ENCODE measurements around the gene CTTN. TPM values are rescaled to one million over a fixed set of nuclear protein-coding genes. Genes with fewer than 3 reads are reported as not detected.

The CTTN gene
- total RNA-seq, 3 donors from 2014 or later = 223 to 314 (median 280) TPM

DNA sequence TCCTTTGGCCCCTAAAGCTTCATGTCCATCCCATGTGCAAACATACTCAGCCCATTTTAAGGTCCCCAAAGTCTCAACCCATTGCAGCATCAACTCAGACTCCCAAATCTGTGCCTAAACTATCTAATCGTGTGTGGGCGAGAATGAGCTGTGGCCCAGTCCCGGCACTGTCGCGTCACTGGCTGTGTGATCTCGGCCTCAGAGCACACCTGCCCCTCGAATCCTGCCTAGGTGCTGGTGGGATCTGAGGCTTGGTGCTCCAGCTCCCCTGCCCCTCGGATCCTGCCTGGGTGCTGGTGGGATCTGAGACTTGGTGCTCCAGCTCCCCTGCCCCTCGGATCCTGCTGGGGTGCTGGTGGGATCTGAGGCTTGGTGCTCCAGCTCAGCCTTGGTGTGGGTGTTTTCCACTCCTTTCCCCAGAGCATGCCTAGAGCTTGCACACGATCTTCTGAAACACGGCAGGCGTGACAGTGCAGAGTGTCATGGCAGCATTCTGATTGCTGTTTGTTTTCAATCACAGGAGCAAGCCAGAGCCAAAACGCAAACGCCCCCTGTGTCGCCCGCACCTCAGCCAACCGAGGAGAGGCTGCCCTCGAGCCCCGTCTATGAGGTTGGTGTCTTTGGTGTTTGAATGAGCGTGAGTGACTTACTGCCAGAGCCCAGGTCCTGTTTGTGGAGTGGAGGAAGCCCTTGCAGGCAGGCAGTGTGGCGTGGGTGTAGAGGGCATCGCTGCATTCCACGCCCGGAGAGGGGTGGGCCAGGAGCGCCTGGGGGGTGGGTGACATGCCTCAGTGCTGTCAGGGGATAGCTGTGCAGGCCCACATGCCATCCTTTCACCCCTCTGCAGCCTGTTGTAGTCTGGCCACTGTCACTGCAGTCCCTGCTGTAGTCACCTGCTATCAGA is 32.6 kb downstream of the CTTN start:
- H3K36me3 ChIP-seq (ENCODE audit: low read depth) = peaks cover 4% of the 10 kb centered on the region
- no peaks in the 10 kb centered on the region for H3K4me1 ChIP-seq (ENCODE audit: low read depth)
- intact Hi-C loops (cut with DNase I, micrococcal nuclease) = no loop called here
- DNase-seq (no peak), ATAC-seq (no peak)
- TF ChIP-seq, protein P1, sequence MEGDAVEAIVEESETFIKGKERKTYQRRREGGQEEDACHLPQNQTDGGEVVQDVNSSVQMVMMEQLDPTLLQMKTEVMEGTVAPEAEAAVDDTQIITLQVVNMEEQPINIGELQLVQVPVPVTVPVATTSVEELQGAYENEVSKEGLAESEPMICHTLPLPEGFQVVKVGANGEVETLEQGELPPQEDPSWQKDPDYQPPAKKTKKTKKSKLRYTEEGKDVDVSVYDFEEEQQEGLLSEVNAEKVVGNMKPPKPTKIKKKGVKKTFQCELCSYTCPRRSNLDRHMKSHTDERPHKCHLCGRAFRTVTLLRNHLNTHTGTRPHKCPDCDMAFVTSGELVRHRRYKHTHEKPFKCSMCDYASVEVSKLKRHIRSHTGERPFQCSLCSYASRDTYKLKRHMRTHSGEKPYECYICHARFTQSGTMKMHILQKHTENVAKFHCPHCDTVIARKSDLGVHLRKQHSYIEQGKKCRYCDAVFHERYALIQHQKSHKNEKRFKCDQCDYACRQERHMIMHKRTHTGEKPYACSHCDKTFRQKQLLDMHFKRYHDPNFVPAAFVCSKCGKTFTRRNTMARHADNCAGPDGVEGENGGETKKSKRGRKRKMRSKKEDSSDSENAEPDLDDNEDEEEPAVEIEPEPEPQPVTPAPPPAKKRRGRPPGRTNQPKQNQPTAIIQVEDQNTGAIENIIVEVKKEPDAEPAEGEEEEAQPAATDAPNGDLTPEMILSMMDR (IDR thresholded peaks at IDR 0.05) = no peak
- H3K9me3 ChIP-seq = no peaks in the 10 kb centered on the region
- H3K4me3 ChIP-seq = no peak overlapping the region

DNA sequence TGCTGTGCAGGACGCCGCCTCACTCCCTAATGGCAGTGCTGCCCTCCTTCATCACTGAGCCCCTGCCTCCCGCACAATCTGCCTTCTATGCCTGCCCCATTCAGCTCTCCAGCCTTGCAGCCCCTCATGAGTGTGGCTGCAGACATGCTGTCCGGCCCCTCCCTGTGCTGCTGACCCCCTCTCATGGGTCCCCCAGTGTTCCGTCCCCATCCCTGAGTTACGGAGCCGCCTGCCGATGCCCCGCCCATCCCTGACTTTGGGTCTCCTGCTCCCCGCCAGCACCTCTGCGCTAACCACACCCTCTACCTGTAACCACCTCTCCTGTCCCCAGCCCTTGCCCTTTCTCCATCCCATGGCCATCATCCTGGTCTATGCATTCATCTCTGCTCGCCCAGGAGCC is 33.3 kb downstream of the CTTN start:
- Histone ChIP-seq H3K36me3 (ENCODE audit: low read depth) (peaks cover 4% of the 10 kb centered on the region), H3K9me3 (no peaks in the 10 kb centered on the region), H3K4me3 (no peak overlapping the region), H3K4me1 (ENCODE audit: low read depth) (no peaks in the 10 kb centered on the region)
- DNase-seq (no peak), ATAC-seq (no peak)
- TF ChIP-seq, protein P1 (IDR thresholded peaks at IDR 0.05) = no peak
- intact Hi-C loops (cut with DNase I, micrococcal nuclease) = no loop called here

DNA sequence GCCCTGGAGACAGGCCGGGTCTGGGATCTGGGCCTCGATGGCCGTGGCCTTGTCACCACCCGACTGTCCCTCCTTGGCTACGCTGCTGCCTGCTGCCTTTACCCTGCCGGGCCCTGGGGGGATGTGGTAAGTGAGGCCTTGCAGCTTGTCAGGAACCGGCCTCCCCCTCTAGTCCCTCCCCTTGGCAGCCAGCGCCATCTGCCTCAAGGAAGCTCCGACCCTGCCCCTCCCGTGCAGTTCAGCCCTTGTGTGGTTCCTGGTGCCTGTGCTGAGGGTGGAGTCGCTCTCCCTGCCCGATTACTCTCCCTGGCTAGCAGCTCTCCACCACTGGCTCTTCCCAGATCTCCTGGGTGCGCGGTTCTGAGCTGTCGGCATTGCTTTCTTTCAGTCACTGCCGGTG is 33.7 kb downstream of the CTTN start:
- Histone ChIP-seq H3K4me1 (ENCODE audit: low read depth) (no peaks in the 10 kb centered on the region), H3K36me3 (ENCODE audit: low read depth) (peaks cover 4% of the 10 kb centered on the region), H3K4me3 (no peak overlapping the region), H3K9me3 (no peaks in the 10 kb centered on the region)
- ATAC-seq (peak; percentile 19), DNase-seq (no peak)
- intact Hi-C loops (cut with DNase I, micrococcal nuclease) = no loop called here
- TF ChIP-seq, protein P1 (IDR thresholded peaks at IDR 0.05) = no peak

DNA sequence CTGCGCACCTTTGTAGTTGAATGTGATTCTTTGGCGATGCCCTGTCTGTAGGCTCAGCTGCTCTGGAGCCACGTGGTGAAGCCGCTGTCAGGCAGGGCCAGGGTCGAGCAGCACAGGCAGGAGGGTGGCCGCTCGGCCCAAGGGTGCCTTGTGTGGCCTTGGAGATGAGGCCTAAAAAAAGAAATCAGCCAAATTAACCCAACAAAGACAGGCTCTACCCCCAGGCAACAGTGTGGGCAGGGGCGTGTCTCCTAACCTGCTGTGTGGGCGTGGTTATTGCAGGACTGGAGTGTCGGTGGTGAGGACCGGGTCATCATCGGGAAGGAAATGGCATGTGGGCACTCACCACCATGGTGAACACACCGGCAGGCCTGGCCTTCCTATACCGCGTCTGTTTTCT is 34.3 kb downstream of the CTTN start:
- intact Hi-C loops (cut with DNase I, micrococcal nuclease) = no loop called here
- DNase-seq (no peak), ATAC-seq (no peak)
- no peaks in the 10 kb centered on the region for H3K9me3 ChIP-seq
- TF ChIP-seq, protein P1 (IDR thresholded peaks at IDR 0.05) = no peak
- peaks cover 4% of the 10 kb centered on the region for H3K36me3 ChIP-seq (ENCODE audit: low read depth)
- no peaks in the 10 kb centered on the region for H3K4me1 ChIP-seq (ENCODE audit: low read depth)
- no peak overlapping the region for H3K4me3 ChIP-seq

DNA sequence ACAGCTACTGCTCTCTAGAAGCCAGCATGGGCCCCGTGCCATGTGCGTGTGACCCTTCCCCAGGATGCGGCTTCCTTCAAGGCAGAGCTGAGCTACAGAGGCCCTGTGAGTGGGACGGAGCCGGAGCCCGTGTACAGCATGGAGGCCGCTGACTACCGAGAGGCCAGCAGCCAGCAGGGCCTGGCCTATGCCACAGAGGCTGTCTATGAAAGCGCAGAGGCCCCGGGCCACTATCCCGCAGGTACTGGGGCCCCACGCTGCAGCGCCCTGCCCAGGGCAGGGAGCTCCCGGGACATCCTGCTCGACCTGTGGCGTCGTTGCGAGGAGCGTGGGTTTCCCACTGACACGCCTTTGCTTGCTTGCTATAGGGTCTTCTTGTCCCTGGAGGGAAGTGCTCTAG is 34.7 kb downstream of the CTTN start:
- ATAC-seq (no peak), DNase-seq (no peak)
- H3K36me3 ChIP-seq (ENCODE audit: low read depth) = peaks cover 4% of the 10 kb centered on the region
- H3K4me3 ChIP-seq = no peak overlapping the region
- H3K9me3 ChIP-seq = no peaks in the 10 kb centered on the region
- intact Hi-C loops (cut with DNase I, micrococcal nuclease) = no loop called here
- no peaks in the 10 kb centered on the region for H3K4me1 ChIP-seq (ENCODE audit: low read depth)
- TF ChIP-seq, protein P1 (IDR thresholded peaks at IDR 0.05) = no peak

Measured in mucosa of descending colon (tissue), 3 donors.